Thymus (tissue), 11 donors: ENCODE data around the gene TNNC2. TPM values are rescaled to one million over a fixed set of nuclear protein-coding genes. Genes with fewer than 3 reads are reported as not detected.
"Not testable (repeated sequence)": the region's sequence is repeated elsewhere in the genome, so short reads cannot be mapped to it uniquely, and the experiment has no call there.

Experiments used
- DNase-seq, 9 donors: peaks; one replicate each; pipeline ENCODE4 v3.0.0-alpha.2; 2013; ENCODE audit warnings: low spot score in 9 of 9, low read depth in 6 of 9, missing footprints in 1 of 9
- H3K27ac ChIP-seq, 2 donors: one replicate each; pipeline ENCODE4 v1.5.1; 2013; ENCODE audit warnings: control low read depth in 1 of 2, low read depth in 1 of 2, low read length in 1 of 2, mild to moderate bottlenecking in 1 of 2, moderate library complexity in 1 of 2
- H3K27me3 ChIP-seq, 2 donors: one replicate each; pipeline ENCODE4 v1.5.1; 2013; ENCODE audit warnings: low read length in 1 of 2; ENCODE audit not compliant: control insufficient read depth in 2 of 2, insufficient read depth in 1 of 2
- H3K36me3 ChIP-seq, 2 donors: one replicate each; pipeline ENCODE4 v1.5.1; 2013; ENCODE audit warnings: low read length in 1 of 2, mild to moderate bottlenecking in 1 of 2, moderate library complexity in 1 of 2; ENCODE audit not compliant: control insufficient read depth in 2 of 2, insufficient read depth in 2 of 2
- H3K4me1 ChIP-seq, 2 donors: one replicate each; pipeline ENCODE4 v1.5.1; 2013; ENCODE audit warnings: low read length in 2 of 2; ENCODE audit not compliant: control insufficient read depth in 2 of 2, insufficient read depth in 2 of 2
- H3K4me3 ChIP-seq, 2 donors: one replicate each; pipeline ENCODE4 v1.5.1; 2013; ENCODE audit warnings: low read length in 2 of 2, control low read depth in 1 of 2, mild to moderate bottlenecking in 1 of 2
- H3K9me3 ChIP-seq, 2 donors: one replicate each; pipeline ENCODE4 v1.5.1; 2013; ENCODE audit warnings: low read length in 1 of 2, mild to moderate bottlenecking in 1 of 2; ENCODE audit not compliant: control insufficient read depth in 2 of 2, insufficient read depth in 1 of 2
- WGBS: extraction: QIAGEN DNeasy Blood & Tissue Kit; methylation state at CpG from one replicate; pipeline ENCODE4 v1.1.7; 2013; 5-methylcytosine and 5-hydroxymethylcytosine counted together
- polyA plus RNA-seq: library from polyadenylated mRNA; stranded (reverse); fragments of 200-250 nt; gene quantifications from one replicate; pipeline ENCODE4 v1.2.3, GENCODE V29; 2013
- total RNA-seq: library from RNA; stranded (reverse); fragments of 120-200 nt; gene quantifications from one replicate; pipeline ENCODE4 v1.2.4, GENCODE V29; 2013
- donor health status: healthy.

Gene TNNC2
- total and polyA plus RNA-seq, 2 donors = 2.4 to 12.6 TPM

DNA sequence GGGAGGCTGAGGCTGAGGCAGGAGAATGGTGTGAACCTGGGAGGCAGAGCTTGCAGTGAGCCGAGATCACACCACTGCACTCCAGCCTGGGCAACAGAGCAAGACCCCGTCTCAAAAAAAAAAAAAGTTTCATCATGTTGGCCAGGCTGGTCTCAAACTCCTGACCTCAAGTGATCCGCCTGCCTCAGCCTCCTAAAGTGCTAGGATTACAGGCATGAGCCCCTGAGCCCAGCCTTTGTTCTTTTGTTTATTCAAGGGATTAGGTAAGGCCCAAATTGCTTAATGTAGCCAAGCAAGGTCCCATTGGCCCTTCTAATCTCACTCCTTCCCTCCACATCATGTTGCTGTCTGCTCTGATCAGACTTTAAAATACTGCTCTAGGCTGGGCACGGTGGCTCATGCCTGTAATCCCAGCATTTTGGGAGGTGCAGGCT is 2.6 kb upstream of the TNNC2 start:
- 94% methylated on average over 4 of the region's 4 CpGs for WGBS
- DNase-seq, H3K4me3 ChIP-seq, H3K36me3 ChIP-seq, H3K9me3 ChIP-seq, H3K4me1 ChIP-seq, H3K27ac ChIP-seq: not testable (repeated sequence)
- peaks cover 20 to 49% of the 10 kb centered on the region in 2 donors for H3K27me3 ChIP-seq

DNA sequence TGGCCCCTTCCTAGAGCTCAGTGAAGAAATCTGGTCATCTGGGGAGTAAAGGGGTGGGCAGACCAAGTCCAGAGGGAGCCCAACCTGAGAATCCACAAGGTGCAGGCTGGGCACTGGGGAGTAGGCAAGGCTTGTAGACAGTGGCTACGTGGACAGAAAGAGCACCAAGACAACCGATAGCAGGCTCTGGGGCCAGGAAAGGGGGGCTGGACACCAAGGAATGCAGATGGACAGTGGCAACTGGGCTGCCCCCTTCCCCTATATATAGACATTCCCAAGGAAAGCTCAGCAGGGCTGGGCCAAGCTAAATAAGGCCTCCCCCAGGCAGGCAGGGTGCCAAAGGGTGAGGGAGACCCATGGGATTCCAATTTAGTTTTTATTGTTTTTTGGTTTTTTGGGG is 1.5 kb upstream of the TNNC2 start:
- WGBS = 89% methylated on average over 2 of the region's 2 CpGs
- Histone ChIP-seq H3K27me3 (peaks cover 14 to 49% of the 10 kb centered on the region in 2 donors), H3K27ac (no peak overlapping the region), H3K9me3 (peaks cover 0 to 1% of the 10 kb centered on the region in 2 donors), H3K36me3 (no peaks in the 10 kb centered on the region), H3K4me1 (peaks cover 7 to 12% of the 10 kb centered on the region in 2 donors), H3K4me3 (no peak overlapping the region)
- DNase-seq = no peak

DNA sequence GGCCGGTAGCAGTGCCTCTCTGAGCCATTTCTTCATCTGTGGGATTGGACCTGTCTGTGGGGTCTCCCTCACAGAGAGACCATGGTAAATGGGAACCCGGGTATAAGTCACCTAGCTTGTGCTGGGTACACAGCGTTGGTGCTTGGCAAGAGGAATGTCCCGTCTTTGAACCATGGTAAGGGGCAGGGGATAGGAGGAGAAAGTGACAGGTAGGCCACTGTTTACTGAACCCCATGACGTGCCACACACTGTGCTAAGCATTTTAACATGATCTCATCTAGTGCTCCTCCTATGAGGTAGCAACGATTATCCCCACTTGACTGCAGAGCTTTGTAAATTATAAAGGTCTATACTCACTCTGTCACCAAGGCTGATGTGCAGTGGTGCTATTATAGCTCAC is 600 bp upstream of the TNNC2 start:
- no peak overlapping the region for H3K27ac ChIP-seq
- 80% methylated on average over 6 of the region's 6 CpGs for WGBS

DNA sequence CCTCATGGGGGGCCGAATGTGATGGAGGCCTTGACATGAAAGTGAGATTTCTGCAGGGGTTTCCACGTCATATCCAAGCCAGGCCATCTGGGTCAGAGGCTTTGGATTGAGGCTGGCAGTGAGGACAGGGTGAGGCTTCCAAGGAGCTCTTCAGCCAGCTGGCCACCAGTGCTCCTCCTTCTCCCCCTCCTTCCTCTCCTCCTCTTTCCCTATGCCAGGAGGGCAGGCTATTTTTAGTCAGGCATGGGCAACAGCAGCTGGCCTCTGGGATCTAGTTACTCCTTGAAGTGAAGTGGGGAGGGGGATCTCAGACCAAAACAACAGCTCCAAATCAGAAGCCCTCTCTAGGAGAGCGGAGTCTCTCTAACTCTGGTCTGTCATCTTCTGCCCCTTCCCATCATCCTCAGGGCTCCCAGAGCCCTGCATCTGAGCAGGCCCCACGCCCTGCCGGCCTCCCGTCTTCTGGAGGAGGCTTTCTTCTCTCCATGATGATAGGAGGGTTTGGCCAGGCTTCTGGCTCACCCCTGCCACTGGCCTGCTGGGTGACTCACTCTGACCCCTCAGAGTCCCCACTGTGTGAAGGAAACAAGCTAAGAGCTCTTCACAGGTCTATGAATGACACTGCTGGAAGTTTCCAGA is 612 bp downstream of the TNNC2 start:
- H3K4me3 ChIP-seq = no peak overlapping the region
- no peak for DNase-seq
- H3K36me3 ChIP-seq = no peaks in the 10 kb centered on the region
- WGBS = 94% methylated on average over 6 of the region's 6 CpGs
- peaks cover 0 to 1% of the 10 kb centered on the region in 2 donors for H3K9me3 ChIP-seq
- peaks cover 5 to 45% of the 10 kb centered on the region in 2 donors for H3K27me3 ChIP-seq
- H3K4me1 ChIP-seq = peaks cover 9 to 20% of the 10 kb centered on the region in 2 donors
- H3K27ac ChIP-seq = no peak overlapping the region

More for the DNA sequence above, 600 bp upstream of the TNNC2 start:
- peaks cover 9 to 20% of the 10 kb centered on the region in 2 donors for H3K4me1 ChIP-seq
- H3K9me3 ChIP-seq = peaks cover 0 to 1% of the 10 kb centered on the region in 2 donors
- H3K36me3 ChIP-seq = no peaks in the 10 kb centered on the region
- DNase-seq = no peak
- H3K27me3 ChIP-seq = peaks cover 9 to 49% of the 10 kb centered on the region in 2 donors
- H3K4me3 ChIP-seq = no peak overlapping the region

DNA sequence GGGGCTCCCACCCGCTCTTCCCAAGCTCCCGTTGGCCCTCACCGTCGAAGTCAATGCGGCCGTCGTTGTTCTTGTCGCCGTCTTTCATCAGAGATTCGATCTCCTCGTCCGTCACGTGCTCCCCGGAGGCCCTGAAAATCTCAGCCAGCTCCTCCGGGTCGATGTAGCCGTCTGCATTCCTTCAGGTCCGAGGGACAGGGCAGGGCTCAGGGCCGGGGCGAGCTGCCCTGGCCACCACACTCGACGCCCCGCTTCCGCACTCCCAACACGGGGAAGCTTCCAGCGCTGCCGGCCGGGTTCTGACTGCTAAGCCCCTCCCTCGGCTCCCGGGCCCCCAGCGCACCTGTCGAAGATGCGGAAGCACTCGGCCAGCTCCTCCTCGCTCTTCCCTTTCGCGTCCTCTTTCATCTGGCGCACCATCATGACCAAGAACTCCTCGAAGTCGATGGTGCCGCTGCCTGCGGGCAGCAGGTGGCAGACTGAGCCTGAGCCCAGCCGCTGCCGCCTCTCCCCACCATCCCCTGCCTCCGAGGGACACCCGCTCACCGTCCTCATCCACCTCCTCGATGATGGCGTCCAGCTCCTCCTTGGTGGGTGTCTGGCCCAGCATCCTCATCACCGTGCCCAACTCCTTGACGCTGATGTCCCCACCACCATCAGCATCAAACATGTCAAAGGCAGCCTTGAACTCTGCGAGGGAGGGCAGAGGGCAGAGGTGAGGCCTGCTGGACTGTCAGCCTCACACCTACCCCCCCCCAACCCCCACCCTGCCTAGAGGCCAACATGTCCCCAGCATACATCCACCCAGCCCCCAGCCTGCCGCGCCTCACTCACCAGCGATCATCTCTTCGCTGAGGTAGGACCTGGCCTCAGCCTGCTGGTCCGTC is 2.9 kb downstream of the TNNC2 start:
- peaks cover 0 to 2% of the 10 kb centered on the region in 2 donors for H3K36me3 ChIP-seq
- peaks cover 5 to 35% of the 10 kb centered on the region in 2 donors for H3K27me3 ChIP-seq
- H3K4me1 ChIP-seq = peaks cover 9 to 20% of the 10 kb centered on the region in 2 donors
- H3K4me3 ChIP-seq = peak overlapping the region; percentile 18 to 32
- DNase-seq = peak in 7 of 9 donors; percentile 18 to 80 (median 63)
- 20% methylated on average over 57 of the region's 57 CpGs for WGBS
- H3K9me3 ChIP-seq = peaks cover 0 to 1% of the 10 kb centered on the region in 2 donors
- H3K27ac ChIP-seq = no peak overlapping the region

DNA sequence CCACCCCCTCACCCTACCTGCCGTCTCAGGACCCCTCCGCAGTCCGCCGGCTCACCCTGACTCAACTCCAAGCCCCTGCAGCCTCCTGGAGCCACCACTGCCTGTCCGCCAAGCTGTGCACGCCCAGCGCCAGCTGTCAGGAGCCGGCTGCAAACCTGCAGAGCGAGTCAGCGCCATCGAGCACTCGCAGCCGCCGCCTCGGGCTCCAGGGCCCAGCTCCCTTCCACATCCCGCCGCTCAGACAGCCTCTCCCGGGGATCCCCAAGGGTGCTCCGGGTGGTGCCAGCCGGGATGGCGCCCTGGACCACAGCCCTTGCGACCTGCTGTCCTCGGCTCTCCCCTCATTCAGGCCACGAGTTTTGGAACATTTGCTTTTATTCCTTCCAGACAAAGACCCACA is 4.3 kb downstream of the TNNC2 start:
- 15% methylated on average over 24 of the region's 24 CpGs for WGBS
- DNase-seq = peak in 1 of 9 donors; percentile 32
- no peak overlapping the region for H3K4me3 ChIP-seq

DNA sequence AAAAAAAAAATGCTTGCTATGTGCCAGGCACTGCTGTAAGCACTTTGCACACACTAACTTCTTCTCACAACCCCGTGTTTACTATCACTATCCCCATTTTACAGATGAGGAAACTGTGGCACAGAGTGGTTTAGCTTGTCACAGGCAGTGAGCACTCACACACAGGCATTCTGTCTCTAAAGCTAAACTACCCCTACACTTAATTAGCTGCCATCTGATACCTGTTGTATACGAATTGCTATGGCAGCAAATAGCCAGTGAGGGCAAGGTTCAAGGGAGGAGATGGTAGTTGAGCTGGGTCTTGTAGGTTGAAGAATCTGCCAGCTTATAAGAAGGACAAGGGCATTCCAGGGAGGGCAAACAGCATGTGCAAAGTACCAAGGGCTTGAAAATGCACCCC is 5.2 kb downstream of the TNNC2 start:
- Histone ChIP-seq H3K36me3 (peaks cover 5 to 13% of the 10 kb centered on the region in 2 donors), H3K4me1 (peaks cover 9 to 20% of the 10 kb centered on the region in 2 donors), H3K27ac (no peak overlapping the region), H3K27me3 (peaks cover 5 to 32% of the 10 kb centered on the region in 2 donors), H3K9me3 (peaks cover 0 to 1% of the 10 kb centered on the region in 2 donors), H3K4me3 (no peak overlapping the region)
- no peak for DNase-seq
- 94% methylated on average over 2 of the region's 2 CpGs for WGBS

More for the DNA sequence above, 4.3 kb downstream of the TNNC2 start:
- Histone ChIP-seq H3K27me3 (peaks cover 5 to 32% of the 10 kb centered on the region in 2 donors), H3K9me3 (peaks cover 0 to 1% of the 10 kb centered on the region in 2 donors), H3K36me3 (peaks cover 0 to 8% of the 10 kb centered on the region in 2 donors), H3K27ac (no peak overlapping the region), H3K4me1 (peaks cover 9 to 20% of the 10 kb centered on the region in 2 donors)

DNA sequence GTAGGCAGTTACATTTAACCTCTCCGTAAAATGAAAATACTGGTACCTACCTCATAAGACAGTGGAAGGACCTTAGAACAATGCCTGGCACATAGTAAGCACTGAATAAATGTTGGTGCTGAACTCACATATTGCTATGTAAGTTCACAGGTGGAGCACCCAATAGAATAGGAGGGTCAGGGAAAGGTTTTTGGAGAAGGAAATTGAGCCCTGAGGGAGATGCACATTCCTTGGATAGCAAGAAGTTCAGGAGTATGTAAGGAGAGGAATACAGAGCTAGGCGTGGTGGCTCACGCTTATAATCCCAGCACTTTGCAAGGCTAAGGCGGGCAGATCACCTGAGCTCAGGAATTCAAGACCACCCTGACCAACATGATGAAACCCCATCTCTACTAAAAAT is 7.6 kb downstream of the TNNC2 start:
- H3K27me3 ChIP-seq = peaks cover 5 to 26% of the 10 kb centered on the region in 2 donors

DNA sequence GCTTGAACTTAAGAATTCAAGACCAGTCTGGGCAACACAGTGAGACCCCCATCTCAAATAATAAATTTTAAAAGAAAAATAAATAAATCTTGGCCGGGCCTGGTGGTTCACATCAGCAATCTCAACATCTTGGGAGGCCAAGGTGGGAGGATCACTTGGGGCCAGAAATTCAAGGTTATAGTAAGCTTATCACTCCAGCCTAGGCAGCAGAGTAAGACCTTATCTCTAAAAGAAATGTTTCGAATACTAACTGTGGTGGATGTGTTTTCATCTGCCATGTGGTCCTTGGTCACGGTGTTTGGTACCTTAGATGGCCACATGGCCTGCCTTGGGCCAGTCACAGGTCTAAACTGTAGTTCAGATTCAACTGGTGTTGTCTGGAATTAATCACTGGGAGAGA is 8.9 kb downstream of the TNNC2 start:
- WGBS = 99% methylated on average over 3 of the region's 3 CpGs
- Histone ChIP-seq H3K36me3 (peaks cover 24 to 28% of the 10 kb centered on the region in 2 donors), H3K4me1 (peaks cover 6 to 15% of the 10 kb centered on the region in 2 donors), H3K4me3 (no peak overlapping the region), H3K27me3 (peaks cover 2 to 13% of the 10 kb centered on the region in 2 donors), H3K9me3 (no peaks in the 10 kb centered on the region), H3K27ac (no peak overlapping the region)
- no peak for DNase-seq

More for the DNA sequence above, 7.6 kb downstream of the TNNC2 start:
- Histone ChIP-seq H3K4me1 (peaks cover 11 to 21% of the 10 kb centered on the region in 2 donors), H3K4me3 (no peak overlapping the region), H3K27ac (no peak overlapping the region), H3K9me3 (peaks cover 0 to 1% of the 10 kb centered on the region in 2 donors), H3K36me3 (peaks cover 23 to 28% of the 10 kb centered on the region in 2 donors)
- 97% methylated on average over 4 of the region's 4 CpGs for WGBS
- no peak for DNase-seq
